Mesenchymal stem cell (in vitro differentiated cells and primary cell): ENCODE measurements around the gene SH3PXD2A.

Experiments
- DNase-seq: peaks from one replicate; pipeline ENCODE4 v3.0.0-alpha.2; 2013
- H2AFZ ChIP-seq: one replicate; pipeline ENCODE4 v1.6.1; 2013; ENCODE audit warnings: low read depth, mild to moderate bottlenecking, control low read depth, inconsistent platforms, low read length, moderate library complexity
- H2AK5ac ChIP-seq: 2 replicates; pipeline ENCODE4 v1.6.1; 2013; ENCODE audit warnings: low read length, moderate library complexity, mild to moderate bottlenecking, inconsistent platforms; ENCODE audit not compliant: severe bottlenecking
- H2BK120ac ChIP-seq: one replicate; pipeline ENCODE4 v1.6.1; 2013; ENCODE audit warnings: low read depth, mild to moderate bottlenecking, inconsistent platforms, low read length, moderate library complexity
- H2BK12ac ChIP-seq, 2 experiments: one replicate each; pipeline ENCODE4 v1.6.1; 2013; ENCODE audit warnings: inconsistent platforms in 2 of 2, low read length in 2 of 2, mild to moderate bottlenecking in 2 of 2, moderate library complexity in 2 of 2, control low read depth in 1 of 2
- H2BK15ac ChIP-seq: one replicate; pipeline ENCODE4 v1.6.1; 2013; ENCODE audit warnings: mild to moderate bottlenecking, low read depth, inconsistent platforms; ENCODE audit not compliant: poor library complexity, severe bottlenecking
- H2BK5ac ChIP-seq: 2 replicates; pipeline ENCODE4 v1.6.1; 2013; ENCODE audit warnings: low read depth, mild to moderate bottlenecking, low read length, control low read depth, inconsistent platforms; ENCODE audit not compliant: poor library complexity, severe bottlenecking
- H3K14ac ChIP-seq, 2 experiments: one replicate each; pipeline ENCODE4 v1.6.1; 2013; ENCODE audit warnings: inconsistent platforms in 2 of 2, low read length in 2 of 2, control low read depth in 1 of 2, mild to moderate bottlenecking in 1 of 2, moderate library complexity in 1 of 2
- H3K18ac ChIP-seq, 2 experiments: one replicate each; pipeline ENCODE4 v1.6.1; 2013; ENCODE audit warnings: inconsistent platforms in 2 of 2, low read length in 2 of 2, control low read depth in 1 of 2, low read depth in 1 of 2, mild to moderate bottlenecking in 1 of 2
- H3K23ac ChIP-seq, 2 experiments: one replicate each; pipeline ENCODE4 v1.6.1; 2013; ENCODE audit warnings: inconsistent platforms in 2 of 2, low read length in 2 of 2, mild to moderate bottlenecking in 2 of 2, moderate library complexity in 2 of 2, control low read depth in 1 of 2
- H3K27ac ChIP-seq: 2 replicates; pipeline ENCODE4 v1.5.1; 2013; ENCODE audit warnings: mild to moderate bottlenecking, moderate library complexity, low read length, control low read depth, inconsistent platforms; ENCODE audit not compliant: poor library complexity, severe bottlenecking
- H3K27me3 ChIP-seq, 2 experiments: 2 replicates each; pipeline versions ENCODE4 v1.6.1 to v1.7.0; 2013; ENCODE audit warnings: low read length in 2 of 2, mild to moderate bottlenecking in 2 of 2, moderate library complexity in 2 of 2, control low read depth in 1 of 2, inconsistent platforms in 1 of 2; ENCODE audit not compliant: control insufficient read depth in 1 of 2, insufficient read depth in 1 of 2
- H3K36me3 ChIP-seq, 2 experiments: 2 replicates each; pipeline versions ENCODE4 v1.6.1 to v1.7.0; 2013; ENCODE audit warnings: low read length in 2 of 2, control low read depth in 1 of 2, inconsistent platforms in 1 of 2, low read depth in 1 of 2, mild to moderate bottlenecking in 1 of 2; ENCODE audit not compliant: insufficient read depth in 2 of 2, control insufficient read depth in 1 of 2
- H3K4ac ChIP-seq, 2 experiments: one replicate each; pipeline ENCODE4 v1.6.1; 2013; ENCODE audit warnings: inconsistent platforms in 2 of 2, low read length in 2 of 2, mild to moderate bottlenecking in 2 of 2, moderate library complexity in 2 of 2, control low read depth in 1 of 2, low read depth in 1 of 2
- H3K4me1 ChIP-seq: 2 replicates; pipeline ENCODE4 v1.6.1; 2013; ENCODE audit warnings: low read depth, low read length, control low read depth; ENCODE audit not compliant: control insufficient read depth, insufficient read depth
- H3K4me2 ChIP-seq: 2 replicates; pipeline ENCODE4 v1.6.1; 2013; ENCODE audit warnings: low read length, mild to moderate bottlenecking, inconsistent platforms; ENCODE audit not compliant: poor library complexity, severe bottlenecking
- H3K4me3 ChIP-seq, 2 experiments: 2 replicates each; pipeline versions ENCODE4 v1.5.1 to v1.7.0; 2013; ENCODE audit warnings: low read length in 2 of 2, mild to moderate bottlenecking in 2 of 2, control low read depth in 1 of 2, low read depth in 1 of 2; ENCODE audit not compliant: insufficient read depth in 1 of 2
- H3K79me1 ChIP-seq: replicated peaks from 2 replicates; pipeline ENCODE4 v1.6.1; 2013; ENCODE audit warnings: mild to moderate bottlenecking, control low read depth, low read length, inconsistent platforms; ENCODE audit not compliant: poor library complexity, severe bottlenecking
- H3K9ac ChIP-seq: 2 replicates; pipeline ENCODE4 v1.7.0; 2013; ENCODE audit warnings: mild to moderate bottlenecking, low read length, moderate library complexity
- H3K9me3 ChIP-seq: 2 replicates; pipeline ENCODE4 v1.7.0; 2013; ENCODE audit warnings: mild to moderate bottlenecking, low read length; ENCODE audit not compliant: control insufficient read depth
- H4K8ac ChIP-seq: one replicate; pipeline ENCODE4 v1.6.1; 2013; ENCODE audit warnings: inconsistent platforms, mild to moderate bottlenecking, low read length, moderate library complexity
- H4K91ac ChIP-seq: one replicate; pipeline ENCODE4 v1.6.1; 2013; ENCODE audit warnings: mild to moderate bottlenecking, low read length, inconsistent platforms
- WGBS: methylation state at CpG from one replicate; pipeline ENCODE4 v1.1.7; 2013; ENCODE audit warnings: mixed read lengths; 5-methylcytosine and 5-hydroxymethylcytosine counted together

The SH3PXD2A gene

GRCh38 chr10:103696094-103696410 lies 159.3 kb downstream of the SH3PXD2A start:
- Histone ChIP-seq H2BK120ac (no peak overlapping the region), H3K27me3 (peaks cover 4 to 30% of the 10 kb centered on the region in 2 experiments), H3K23ac (no peak overlapping the region), H4K8ac (peak overlapping the region; percentile 88), H2AK5ac (peak overlapping the region; percentile 23), H3K79me1 (no peaks in the 10 kb centered on the region), H2BK12ac (peak overlapping the region; percentile 4 to 45), H2BK5ac (no peak overlapping the region), H3K4me2 (no peak overlapping the region), H3K9me3 (no peaks in the 10 kb centered on the region), H3K18ac (peak overlapping the region; percentile 19 to 31), H3K27ac (no peak overlapping the region), H2AFZ (no peak overlapping the region), H3K4me3 (no peak overlapping the region), H3K4me1 (peaks cover 29% of the 10 kb centered on the region), H3K4ac (no peak overlapping the region), H4K91ac (peak overlapping the region; percentile 77), H3K14ac (peak overlapping the region in 1 of 2 experiments; percentile 10), H3K9ac (peak overlapping the region; percentile 18), H3K36me3 (no peaks in the 10 kb centered on the region), H2BK15ac (no peak overlapping the region)
- 85% methylated on average over 5 of the region's 5 CpGs for WGBS
- no peak for DNase-seq

DNA sequence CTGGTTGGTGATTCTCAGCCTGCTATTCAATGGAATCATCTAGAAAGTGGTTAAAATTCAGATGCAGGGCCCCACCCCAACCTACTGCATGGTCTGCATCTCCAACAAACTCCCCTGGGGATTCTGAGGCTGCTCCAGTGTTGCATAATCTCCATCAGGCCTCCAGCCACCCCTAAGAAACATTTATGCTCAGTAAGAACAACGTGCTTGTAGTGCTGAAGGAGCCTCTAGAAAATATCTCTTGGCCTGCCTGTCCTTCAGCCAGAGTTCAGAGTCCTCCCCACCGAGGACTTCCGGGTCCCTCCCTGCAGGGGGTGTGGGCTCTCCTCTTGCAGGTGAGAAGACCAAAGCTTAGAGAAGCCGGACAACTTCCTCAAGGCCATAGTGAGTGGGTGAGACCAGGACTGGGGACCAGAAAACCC lies 159.8 kb downstream of the SH3PXD2A start:
- no peak overlapping the region for H3K23ac ChIP-seq
- no peak overlapping the region for H2BK15ac ChIP-seq
- no peak overlapping the region for H3K4me2 ChIP-seq
- DNase-seq, result peak; percentile 48
- no peak overlapping the region for H3K14ac ChIP-seq
- H3K9ac ChIP-seq, result peak overlapping the region; percentile 18
- H2BK5ac ChIP-seq, result no peak overlapping the region
- H3K27me3 ChIP-seq, result peaks cover 4 to 30% of the 10 kb centered on the region in 2 experiments
- H3K18ac ChIP-seq, result peak overlapping the region in 1 of 2 experiments; percentile 31
- H3K9me3 ChIP-seq, result no peaks in the 10 kb centered on the region
- peak overlapping the region in 1 of 2 experiments; percentile 4 for H2BK12ac ChIP-seq
- no peak overlapping the region for H4K8ac ChIP-seq
- no peaks in the 10 kb centered on the region for H3K79me1 ChIP-seq
- no peaks in the 10 kb centered on the region for H3K36me3 ChIP-seq
- no peak overlapping the region for H2AFZ ChIP-seq
- H3K4ac ChIP-seq, result no peak overlapping the region
- H3K27ac ChIP-seq, result no peak overlapping the region
- no peak overlapping the region for H4K91ac ChIP-seq
- no peak overlapping the region for H3K4me3 ChIP-seq
- WGBS, result 75% methylated on average over 4 of the region's 4 CpGs
- no peak overlapping the region for H2AK5ac ChIP-seq
- H3K4me1 ChIP-seq, result peaks cover 29% of the 10 kb centered on the region
- H2BK120ac ChIP-seq, result no peak overlapping the region

DNA sequence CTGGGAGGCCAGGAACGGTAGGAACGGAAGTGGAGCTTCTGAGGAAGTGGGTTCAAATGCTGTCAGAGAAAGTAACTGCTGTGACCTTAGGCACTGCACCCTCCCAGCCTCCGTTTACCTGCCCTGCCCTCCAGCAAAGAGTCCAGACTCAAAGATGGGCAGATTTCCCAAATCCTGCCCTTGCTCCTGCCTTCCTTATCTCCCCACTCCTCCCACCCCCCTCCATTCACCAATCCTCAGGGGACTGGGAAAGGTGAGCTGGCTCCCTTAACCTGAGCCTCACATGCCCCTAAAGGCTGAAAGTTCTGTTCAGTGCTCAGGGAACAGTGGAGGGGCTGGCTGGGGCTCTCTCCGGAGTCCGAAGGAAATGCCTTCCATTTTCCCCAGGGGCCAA lies 161.6 kb downstream of the SH3PXD2A start:
- DNase-seq, result no peak
- Histone ChIP-seq H3K4me1 (peaks cover 29% of the 10 kb centered on the region), H3K79me1 (no peaks in the 10 kb centered on the region)

DNA sequence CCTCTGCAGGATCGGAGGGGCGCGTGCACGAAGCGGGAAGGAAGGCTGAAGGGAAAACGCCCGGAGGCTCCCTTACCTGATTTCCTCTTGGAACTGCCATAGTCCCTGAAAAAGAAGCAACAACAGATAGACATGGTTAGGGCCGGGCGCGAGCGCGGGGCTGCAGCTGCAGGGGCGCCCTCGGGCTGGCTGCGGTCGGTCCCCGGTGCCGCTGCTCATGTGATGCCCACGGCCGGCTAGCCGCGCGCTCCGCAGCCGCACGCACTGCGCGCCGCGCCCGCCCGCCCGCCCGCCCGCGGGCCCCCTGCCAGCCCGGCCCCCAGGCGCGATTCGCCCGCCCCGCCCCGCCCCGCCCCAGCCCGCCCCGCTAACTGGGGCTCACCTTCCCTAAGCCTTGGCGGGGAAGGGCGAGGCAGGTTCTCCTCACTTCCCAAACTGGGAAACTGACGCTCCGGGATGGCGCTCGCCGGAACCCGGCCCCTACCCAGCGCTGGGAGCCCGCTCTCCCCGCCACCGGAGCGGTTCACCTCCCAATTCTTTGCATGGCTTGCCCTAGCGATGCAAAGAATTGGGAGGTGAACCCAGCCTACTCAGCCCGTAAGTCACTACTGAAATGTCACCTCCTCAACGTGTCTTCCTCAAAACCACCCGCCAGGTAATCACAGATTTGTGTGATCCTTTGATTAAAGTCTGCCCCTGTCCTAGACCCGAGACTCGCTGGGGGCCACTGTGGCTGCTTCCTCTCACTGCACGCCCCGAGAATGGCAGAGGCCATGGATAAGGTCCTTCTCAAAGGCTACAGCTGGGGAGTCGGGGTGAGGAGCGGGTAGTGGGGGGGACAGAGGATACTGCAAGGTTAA lies 162.2 kb downstream of the SH3PXD2A start:
- Histone ChIP-seq H3K4me2 (peak overlapping the region; percentile 88), H3K36me3 (no peaks in the 10 kb centered on the region), H2BK12ac (no peak overlapping the region), H2AFZ (no peak overlapping the region), H3K79me1 (no peaks in the 10 kb centered on the region), H3K14ac (no peak overlapping the region), H3K9ac (peak overlapping the region; percentile 52), H4K91ac (no peak overlapping the region), H3K27ac (no peak overlapping the region), H4K8ac (no peak overlapping the region), H3K18ac (peak overlapping the region in 1 of 2 experiments; percentile 64), H3K4ac (no peak overlapping the region), H2BK120ac (no peak overlapping the region), H2AK5ac (no peak overlapping the region), H2BK5ac (no peak overlapping the region), H3K23ac (peak overlapping the region in 1 of 2 experiments; percentile 43), H3K27me3 (peaks cover 4 to 46% of the 10 kb centered on the region in 2 experiments), H3K4me3 (peak overlapping the region; percentile 45 to 62), H2BK15ac (no peak overlapping the region), H3K4me1 (peaks cover 29% of the 10 kb centered on the region), H3K9me3 (no peaks in the 10 kb centered on the region)
- WGBS, result 4% methylated on average over 45 of the region's 69 CpGs
- DNase-seq, result peak; percentile 44

More for the DNA sequence above, 161.6 kb downstream of the SH3PXD2A start:
- Histone ChIP-seq H3K4ac (no peak overlapping the region), H2AFZ (no peak overlapping the region), H2BK120ac (no peak overlapping the region), H2AK5ac (no peak overlapping the region), H2BK15ac (no peak overlapping the region), H2BK12ac (no peak overlapping the region), H3K9ac (no peak overlapping the region), H3K9me3 (no peaks in the 10 kb centered on the region), H2BK5ac (no peak overlapping the region), H4K8ac (no peak overlapping the region), H3K18ac (no peak overlapping the region), H3K23ac (no peak overlapping the region), H3K27ac (no peak overlapping the region), H3K4me2 (no peak overlapping the region), H3K36me3 (no peaks in the 10 kb centered on the region), H3K14ac (no peak overlapping the region), H4K91ac (no peak overlapping the region), H3K4me3 (peak overlapping the region in 1 of 2 experiments; percentile 58), H3K27me3 (peaks cover 4 to 40% of the 10 kb centered on the region in 2 experiments)
- 54% methylated on average over 5 of the region's 5 CpGs for WGBS
